Thoracic aorta (tissue), 2 donors: ENCODE results near the gene TAF11L3. TPM values are rescaled to one million over a fixed set of nuclear protein-coding genes. Genes with fewer than 3 reads are reported as not detected.
"Not testable (repeated sequence)": the region's sequence is repeated elsewhere in the genome, so short reads cannot be mapped to it uniquely, and the experiment has no call there.

ENCODE experiments used
- ATAC-seq: fragments of 150-250 bp; one replicate; pipeline ENCODE4 v1.8.0; 2017; ENCODE audit warnings: low read depth; ENCODE audit not compliant: insufficient number of reproducible peaks, low FRiP score
- DNase-seq: peaks from one replicate; pipeline ENCODE4 v3.0.0-alpha.2; 2020; ENCODE audit warnings: low spot score
- H3K27ac ChIP-seq, 2 donors: fragments of 200-600 bp; sonication (generic); 1 replicate in 1 of 2; 2 replicates in 1 of 2; pipeline ENCODE4 v1.5.1; 2016; ENCODE audit warnings: mild to moderate bottlenecking in 2 of 2, moderate library complexity in 2 of 2
- H3K27me3 ChIP-seq: fragments of 200-600 bp; sonication (generic); replicated peaks from 2 replicates; pipeline ENCODE4 v1.6.0; 2016; ENCODE audit warnings: mild to moderate bottlenecking; ENCODE audit not compliant: insufficient read depth
- H3K36me3 ChIP-seq: fragments of 200-600 bp; sonication (generic); one replicate; pipeline ENCODE4 v1.5.1; 2016
- H3K4me1 ChIP-seq, 2 donors: fragments of 200-600 bp; sonication (generic); 1 replicate in 1 of 2; 2 replicates in 1 of 2; pipeline versions ENCODE4 v1.5.1 to v1.6.0; 2016; ENCODE audit warnings: low read depth in 2 of 2, mild to moderate bottlenecking in 1 of 2; ENCODE audit not compliant: control insufficient read depth in 1 of 2
- H3K4me3 ChIP-seq: fragments of 200-600 bp; sonication (generic); 2 replicates; pipeline ENCODE4 v1.5.1; 2016; ENCODE audit warnings: mild to moderate bottlenecking
- H3K9me3 ChIP-seq: fragments of 200-600 bp; sonication (generic); 2 replicates; pipeline ENCODE4 v1.5.1; 2016
- CTCF ChIP-seq: fragments of 200-600 bp; sonication (generic); IDR thresholded peaks from one replicate; pipeline ENCODE4 v1.5.1; 2019; ENCODE audit warnings: antibody characterized with exemption
- total RNA-seq, 2 donors: library from RNA; depleted of rRNA; stranded (reverse); fragments of >200 nt; gene quantifications; one replicate each; pipeline versions ENCODE4 v1.1.0 to v1.2.3, GENCODE V29; 2016

The TAF11L3 gene
- total RNA-seq, 2 donors from 2014 or later: not detected

- DNase-seq (no peak), ATAC-seq (no peak)
- H3K4me3 ChIP-seq: no peak overlapping the region
- H3K4me1 ChIP-seq: no peaks in the 10 kb centered on the region
- no peaks in the 10 kb centered on the region for H3K9me3 ChIP-seq
- H3K27ac ChIP-seq: no peak overlapping the region
- TF ChIP-seq CTCF: no peak
- H3K36me3 ChIP-seq: no peaks in the 10 kb centered on the region
- no peaks in the 10 kb centered on the region for H3K27me3 ChIP-seq
These were observed 35.4 kb upstream of the TAF11L3 start for GRCh38 chr5:17482790-17483189.

DNA sequence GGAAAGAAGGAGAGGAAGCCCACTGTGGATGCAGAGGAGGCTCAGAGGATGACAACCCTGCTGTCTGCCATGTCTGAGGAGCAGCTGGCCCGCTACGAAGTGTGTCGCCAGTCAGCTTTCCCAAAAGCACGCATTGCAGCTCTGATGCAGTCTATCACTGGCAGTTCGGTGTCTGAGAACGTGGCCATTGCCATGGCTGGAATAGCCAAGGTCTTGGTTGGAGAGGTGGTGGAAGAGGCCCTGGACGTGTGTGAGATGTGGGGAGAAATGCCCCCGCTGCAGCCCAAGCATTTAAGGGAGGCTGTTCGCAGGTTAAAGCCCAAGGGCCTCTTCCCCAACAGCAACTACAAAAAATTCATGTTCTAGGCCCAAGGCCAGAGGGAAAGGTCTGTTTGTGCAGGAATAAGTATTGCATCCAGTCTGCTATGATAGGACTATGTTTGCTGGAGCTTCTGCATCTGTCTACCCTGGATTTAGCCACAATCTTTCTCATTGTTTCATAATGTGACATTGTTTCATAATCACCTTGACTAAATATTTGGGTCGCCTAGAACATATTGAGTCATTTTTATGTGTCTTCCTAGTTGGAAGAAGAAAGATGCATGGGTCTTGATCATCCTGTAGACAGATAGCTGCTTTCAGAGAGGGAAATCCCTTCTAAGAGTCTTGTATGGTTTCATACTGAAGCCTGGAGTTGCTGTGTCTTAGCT lies 31.5 kb upstream of the TAF11L3 start:
- not testable (repeated sequence) for H3K27ac ChIP-seq, H3K36me3 ChIP-seq, H3K4me1 ChIP-seq, ATAC-seq, H3K4me3 ChIP-seq, H3K9me3 ChIP-seq, DNase-seq, H3K27me3 ChIP-seq

GRCh38 chr5:17487174-17487512 lies 31.0 kb upstream of the TAF11L3 start:
- Histone ChIP-seq H3K27me3 (no peaks in the 10 kb centered on the region), H3K27ac (no peak overlapping the region), H3K36me3 (no peaks in the 10 kb centered on the region), H3K4me1 (no peaks in the 10 kb centered on the region), H3K4me3 (no peak overlapping the region), H3K9me3 (no peaks in the 10 kb centered on the region)
- ATAC-seq (no peak), DNase-seq (no peak)
- no peak for TF ChIP-seq CTCF

DNA sequence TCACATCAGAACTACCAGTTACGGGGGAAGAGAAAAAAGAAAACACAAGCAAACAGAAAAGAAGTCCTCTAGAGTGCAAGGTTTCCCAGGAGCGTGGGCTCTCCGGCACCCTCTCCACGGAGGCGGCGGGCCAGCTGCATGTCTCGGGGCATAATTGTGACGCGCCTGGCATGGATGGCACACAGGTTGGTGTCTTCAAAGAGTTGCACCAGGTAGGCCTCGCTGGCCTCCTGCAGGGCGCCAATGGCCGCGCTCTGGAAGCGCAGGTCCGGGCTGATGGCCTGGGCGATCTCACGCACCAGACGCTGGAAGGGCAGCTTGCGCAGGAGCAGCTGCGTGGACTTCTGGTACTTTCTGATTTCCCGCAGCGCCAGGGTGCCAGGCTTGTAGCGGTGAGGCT lies 26.9 kb upstream of the TAF11L3 start:
- not testable (repeated sequence) for H3K27ac ChIP-seq, H3K9me3 ChIP-seq, ATAC-seq, DNase-seq, H3K4me1 ChIP-seq, H3K4me3 ChIP-seq, H3K36me3 ChIP-seq, H3K27me3 ChIP-seq

DNA sequence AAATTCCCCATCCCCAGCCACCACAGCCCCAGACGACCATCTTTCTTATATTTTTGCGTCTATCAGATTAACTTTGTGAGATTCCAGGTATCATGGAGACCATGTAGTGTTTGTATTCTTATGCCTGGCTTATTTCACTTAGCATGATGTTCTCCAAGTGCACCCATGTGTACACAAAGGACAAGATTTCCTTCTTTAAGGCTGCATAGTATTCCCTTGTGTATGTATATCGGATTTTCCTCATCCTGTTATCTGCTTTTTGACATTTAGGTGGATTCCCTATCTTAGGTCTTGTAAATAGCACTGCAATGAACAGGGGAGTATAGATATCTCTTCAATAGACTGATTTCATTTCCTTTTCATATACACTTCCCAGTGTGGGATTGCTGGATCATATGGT lies 25.4 kb upstream of the TAF11L3 start:
- ATAC-seq: no peak
- TF ChIP-seq CTCF: no peak

GRCh38 chr5:17497446-17497845 lies 20.7 kb upstream of the TAF11L3 start:
- Histone ChIP-seq H3K36me3 (no peaks in the 10 kb centered on the region), H3K27me3 (no peaks in the 10 kb centered on the region), H3K9me3 (no peaks in the 10 kb centered on the region), H3K4me1 (no peaks in the 10 kb centered on the region), H3K27ac (no peak overlapping the region), H3K4me3 (no peak overlapping the region)
- DNase-seq (no peak), ATAC-seq (no peak)
- no peak for TF ChIP-seq CTCF

More for the DNA sequence above, 25.4 kb upstream of the TAF11L3 start:
- Histone ChIP-seq H3K4me3 (no peak overlapping the region), H3K4me1 (no peaks in the 10 kb centered on the region), H3K27ac (no peak overlapping the region), H3K27me3 (no peaks in the 10 kb centered on the region), H3K36me3 (no peaks in the 10 kb centered on the region), H3K9me3 (no peaks in the 10 kb centered on the region)
- no peak for DNase-seq

DNA sequence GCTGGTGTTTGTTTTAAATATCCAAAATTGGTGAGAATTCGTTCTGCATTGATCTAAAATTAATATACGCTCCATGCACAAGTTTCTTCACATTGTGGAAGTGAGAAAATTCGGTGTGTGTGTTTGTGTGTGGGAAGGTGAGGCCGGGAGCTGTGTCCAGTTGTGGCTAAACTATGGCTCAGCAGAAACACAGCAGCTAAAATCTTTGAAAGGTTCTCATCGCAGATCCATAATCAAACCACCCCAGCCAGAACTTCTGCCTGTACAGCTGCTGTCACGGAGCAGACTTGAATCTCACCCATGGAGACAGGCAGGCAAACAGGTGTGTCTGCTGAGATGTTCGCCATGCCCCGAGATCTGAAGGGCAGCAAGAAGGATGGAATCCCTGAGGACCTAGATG lies 20.2 kb upstream of the TAF11L3 start, which contains the start of gene TAF11L2:
TSS of gene TAF11L2 (plus strand) at position 301 of the 400 bp plus-strand sequence.
- H3K36me3 ChIP-seq, DNase-seq, H3K27me3 ChIP-seq, H3K4me3 ChIP-seq, ATAC-seq, H3K4me1 ChIP-seq, H3K27ac ChIP-seq, H3K9me3 ChIP-seq: not testable (repeated sequence)
